ENCODE measurements around the gene HLF.
"Not testable (repeated sequence)": the region's sequence is repeated elsewhere in the genome, so short reads cannot be mapped to it uniquely, and the experiment has no call there.

The HLF gene

GRCh38 chr17:55312852-55313251 is 48.1 kb downstream of the HLF start:
- DNase-seq = no peak

- DNase-seq = no peak
Measured at GRCh38 chr17:55314061-55314783, 49.5 kb downstream of the HLF start.

GRCh38 chr17:55314784-55315491 is 50.2 kb downstream of the HLF start:
- no peak for DNase-seq

- DNase-seq = no peak
Measured at GRCh38 chr17:55316499-55316898, 51.7 kb downstream of the HLF start.

- DNase-seq = no peak
Measured at GRCh38 chr17:55317284-55317683, 52.5 kb downstream of the HLF start.

- DNase-seq = no peak
Measured at GRCh38 chr17:55318081-55318480, 53.3 kb downstream of the HLF start.

GRCh38 chr17:55318715-55319487 is 54.1 kb downstream of the HLF start:
- DNase-seq = no peak

- DNase-seq = no peak
Measured at GRCh38 chr17:55319933-55320593, 55.3 kb downstream of the HLF start.

- DNase-seq = no peak
Measured at GRCh38 chr17:55320594-55321426, 56.0 kb downstream of the HLF start.

- no peak for DNase-seq
Measured at GRCh38 chr17:55321427-55322060, 56.8 kb downstream of the HLF start.

- no peak for DNase-seq
Measured at GRCh38 chr17:55322453-55322985, 57.8 kb downstream of the HLF start.

GRCh38 chr17:55323518-55324295 is 58.9 kb downstream of the HLF start:
- no peak for DNase-seq

GRCh38 chr17:55324296-55324978 is 59.7 kb downstream of the HLF start:
- no peak for DNase-seq

GRCh38 chr17:55325406-55325805 is 60.6 kb downstream of the HLF start:
- DNase-seq = no peak

- DNase-seq = no peak
Measured at GRCh38 chr17:55326030-55326429, 61.3 kb downstream of the HLF start.

GRCh38 chr17:55327225-55328088 is 62.7 kb downstream of the HLF start:
- DNase-seq = no peak

GRCh38 chr17:55328514-55328913 is 63.8 kb downstream of the HLF start:
- DNase-seq = not testable (repeated sequence)

GRCh38 chr17:55330344-55330933 is 65.7 kb downstream of the HLF start:
- no peak for DNase-seq
